Astrocyte (in vitro differentiated cells and primary cell): ENCODE data around the gene TRIAP1. TPM values are rescaled to one million over a fixed set of nuclear protein-coding genes. Genes with fewer than 3 reads are reported as not detected.
A peak's percentile ranks its signal among the peaks of the same experiment; 100 is the strongest.

Experiments used
- DNase-seq: peaks from one replicate; pipeline ENCODE4 v3.0.0-alpha.2; 2010; ENCODE audit warnings: low read depth
- FAIRE-seq: peaks from 2 replicates; lab custom pipeline; 2011; peaks lifted over from hg19 to GRCh38; lab: Jason Lieb, UNC
- H2AFZ ChIP-seq: 2 replicates; pipeline ENCODE4 v1.6.0; 2012; ENCODE audit warnings: low read depth, low read length, inconsistent platforms
- H3K27ac ChIP-seq: 2 replicates; pipeline ENCODE4 v1.5.1; 2011; ENCODE audit warnings: low read depth, low read length, inconsistent platforms
- H3K27me3 ChIP-seq: 2 replicates; pipeline ENCODE4 v1.6.0; 2011; ENCODE audit warnings: low read length, inconsistent platforms; ENCODE audit not compliant: insufficient read depth
- H3K36me3 ChIP-seq: 2 replicates; pipeline ENCODE4 v1.5.1; 2011; ENCODE audit warnings: low read length, inconsistent platforms; ENCODE audit not compliant: insufficient read depth
- H3K4me1 ChIP-seq: 2 replicates; pipeline ENCODE4 v1.5.1; 2011; ENCODE audit warnings: low read length, inconsistent platforms; ENCODE audit not compliant: insufficient read depth
- H3K4me2 ChIP-seq: 2 replicates; pipeline ENCODE4 v1.6.0; 2012; ENCODE audit warnings: low read length, inconsistent platforms
- H3K4me3 ChIP-seq: 2 replicates; pipeline ENCODE4 v1.5.1; 2011; ENCODE audit warnings: low read depth, mild to moderate bottlenecking, low read length, inconsistent platforms; ENCODE audit not compliant: insufficient read depth
- H3K79me2 ChIP-seq: 2 replicates; pipeline ENCODE4 v1.6.0; 2012; ENCODE audit warnings: mild to moderate bottlenecking, low read length, inconsistent platforms; ENCODE audit not compliant: insufficient read depth
- H3K9ac ChIP-seq: 2 replicates; pipeline ENCODE4 v1.6.0; 2012; ENCODE audit warnings: mild to moderate bottlenecking, low read length, inconsistent platforms
- H3K9me3 ChIP-seq: 2 replicates; pipeline ENCODE4 v1.5.1; 2012; ENCODE audit warnings: low read depth, mild to moderate bottlenecking, low read length, inconsistent platforms; ENCODE audit not compliant: insufficient read depth
- H4K20me1 ChIP-seq: 2 replicates; pipeline ENCODE4 v1.6.0; 2012; ENCODE audit warnings: low read length, inconsistent platforms; ENCODE audit not compliant: insufficient read depth
- H3K27ac Mint-ChIP-seq: one replicate; pipeline ENCODE4 v1.8.0; 2021; ENCODE audit warnings: mild to moderate bottlenecking, mixed read lengths; ENCODE audit not compliant: unreplicated experiment
- H3K27me3 Mint-ChIP-seq: one replicate; pipeline ENCODE4 v1.8.0; 2021; ENCODE audit warnings: low read depth, mixed read lengths; ENCODE audit not compliant: unreplicated experiment
- H3K36me3 Mint-ChIP-seq: one replicate; pipeline ENCODE4 v1.8.0; 2021; ENCODE audit warnings: low read depth, mixed read lengths; ENCODE audit not compliant: unreplicated experiment
- H3K4me1 Mint-ChIP-seq: one replicate; pipeline ENCODE4 v1.8.0; 2021; ENCODE audit warnings: low read depth, mixed read lengths; ENCODE audit not compliant: unreplicated experiment
- H3K4me3 Mint-ChIP-seq: one replicate; pipeline ENCODE4 v1.8.0; 2021; ENCODE audit warnings: mild to moderate bottlenecking, moderate library complexity, mixed read lengths; ENCODE audit not compliant: unreplicated experiment
- H3K9me3 Mint-ChIP-seq: one replicate; pipeline ENCODE4 v1.8.0; 2021; ENCODE audit warnings: mild to moderate bottlenecking, mixed read lengths; ENCODE audit not compliant: unreplicated experiment
- EZH2 ChIP-seq: IDR thresholded peaks from 2 replicates; pipeline ENCODE4 v1.6.1; 2012; ENCODE audit warnings: mild to moderate bottlenecking, low read length, inconsistent platforms; ENCODE audit not compliant: insufficient read depth
- total RNA-seq: library from RNA; stranded (reverse); gene quantifications from 2 replicates; pipeline ENCODE4 v1.2.1, GENCODE V29; 2021
- TF ChIP-seq, protein P1 (sequence below): IDR thresholded peaks from 2 replicates; pipeline ENCODE4 v1.5.1; 2011; ENCODE audit warnings: low read depth, mild to moderate bottlenecking, inconsistent platforms, low read length, moderate library complexity; ENCODE audit not compliant: insufficient read depth

TRIAP1 gene
- total RNA-seq, 1 donor from 2014 or later, result 54.0 TPM

DNA sequence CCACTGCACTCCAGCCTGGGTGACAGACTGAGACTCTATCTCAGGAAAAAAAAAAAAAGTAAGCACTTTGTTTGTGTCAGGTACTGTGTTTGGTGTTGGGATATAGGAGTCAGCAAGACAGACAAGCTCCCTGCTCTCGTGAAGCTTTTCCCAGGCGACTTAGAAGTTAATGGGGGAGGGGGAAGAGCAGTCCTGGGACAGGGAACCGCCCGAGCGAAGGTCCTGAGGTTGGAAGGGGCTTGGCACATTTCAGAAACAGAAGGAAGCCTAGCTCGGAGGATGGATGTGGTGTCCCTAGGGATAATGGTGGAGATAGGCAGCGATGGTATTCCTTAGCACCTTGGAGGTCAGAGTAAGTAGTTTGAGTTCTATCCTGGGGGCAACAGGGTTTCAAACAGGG is 16.8 kb downstream of the TRIAP1 start:
- H3K4me3 ChIP-seq, result no peak overlapping the region
- FAIRE-seq (no peak), DNase-seq (no peak)
- no peaks in the 10 kb centered on the region for H3K36me3 ChIP-seq
- no peaks in the 10 kb centered on the region for H4K20me1 ChIP-seq
- H3K27ac ChIP-seq, result no peak overlapping the region
- Mint-ChIP-seq H3K4me1 (no peaks in the 10 kb centered on the region), H3K27ac (no peak overlapping the region), H3K27me3 (no peaks in the 10 kb centered on the region), H3K4me3 (no peak overlapping the region), H3K36me3 (no peaks in the 10 kb centered on the region), H3K9me3 (peaks cover 2% of the 10 kb centered on the region)
- no peaks in the 10 kb centered on the region for H3K9me3 ChIP-seq
- no peaks in the 10 kb centered on the region for H3K27me3 ChIP-seq
- H3K4me2 ChIP-seq, result no peak overlapping the region
- H3K9ac ChIP-seq, result no peak overlapping the region
- no peaks in the 10 kb centered on the region for H3K4me1 ChIP-seq
- H2AFZ ChIP-seq, result no peak overlapping the region
- TF ChIP-seq, protein P1, sequence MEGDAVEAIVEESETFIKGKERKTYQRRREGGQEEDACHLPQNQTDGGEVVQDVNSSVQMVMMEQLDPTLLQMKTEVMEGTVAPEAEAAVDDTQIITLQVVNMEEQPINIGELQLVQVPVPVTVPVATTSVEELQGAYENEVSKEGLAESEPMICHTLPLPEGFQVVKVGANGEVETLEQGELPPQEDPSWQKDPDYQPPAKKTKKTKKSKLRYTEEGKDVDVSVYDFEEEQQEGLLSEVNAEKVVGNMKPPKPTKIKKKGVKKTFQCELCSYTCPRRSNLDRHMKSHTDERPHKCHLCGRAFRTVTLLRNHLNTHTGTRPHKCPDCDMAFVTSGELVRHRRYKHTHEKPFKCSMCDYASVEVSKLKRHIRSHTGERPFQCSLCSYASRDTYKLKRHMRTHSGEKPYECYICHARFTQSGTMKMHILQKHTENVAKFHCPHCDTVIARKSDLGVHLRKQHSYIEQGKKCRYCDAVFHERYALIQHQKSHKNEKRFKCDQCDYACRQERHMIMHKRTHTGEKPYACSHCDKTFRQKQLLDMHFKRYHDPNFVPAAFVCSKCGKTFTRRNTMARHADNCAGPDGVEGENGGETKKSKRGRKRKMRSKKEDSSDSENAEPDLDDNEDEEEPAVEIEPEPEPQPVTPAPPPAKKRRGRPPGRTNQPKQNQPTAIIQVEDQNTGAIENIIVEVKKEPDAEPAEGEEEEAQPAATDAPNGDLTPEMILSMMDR, result no peak
- no peak for TF ChIP-seq EZH2
- no peaks in the 10 kb centered on the region for H3K79me2 ChIP-seq

DNA sequence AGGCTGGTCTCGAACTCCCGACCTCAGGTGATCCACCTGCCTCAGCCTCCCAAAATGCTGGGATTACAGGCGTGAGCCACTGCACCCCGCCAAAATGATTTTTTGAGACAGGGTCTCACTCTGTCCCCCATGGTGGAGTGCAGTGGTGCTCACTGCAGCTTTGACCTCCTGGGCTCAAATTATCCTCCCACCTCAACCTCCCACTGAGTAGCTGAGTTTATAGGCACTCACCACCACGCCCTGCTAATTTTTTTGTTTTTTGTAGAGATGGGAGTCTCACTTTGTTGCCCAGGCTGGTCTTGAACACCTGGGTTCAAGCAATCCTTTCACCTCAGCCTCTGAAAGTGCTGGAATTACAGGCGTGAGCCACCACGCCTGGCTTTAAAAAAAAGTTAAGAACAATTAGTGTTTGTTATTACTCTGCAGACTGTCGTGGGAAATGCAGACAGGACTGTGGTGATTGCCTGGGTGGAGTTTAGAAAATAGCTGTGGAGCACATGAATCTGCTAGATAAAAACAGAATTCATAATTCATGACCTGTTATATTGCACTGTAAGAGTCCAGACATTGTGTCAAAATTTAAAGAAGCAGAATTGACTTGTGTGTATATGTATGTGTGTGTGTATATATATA is 17.5 kb downstream of the TRIAP1 start:
- no peak overlapping the region for H3K27ac Mint-ChIP-seq
- peak overlapping the region; percentile 26 for H2AFZ ChIP-seq
- FAIRE-seq, result no peak

DNA sequence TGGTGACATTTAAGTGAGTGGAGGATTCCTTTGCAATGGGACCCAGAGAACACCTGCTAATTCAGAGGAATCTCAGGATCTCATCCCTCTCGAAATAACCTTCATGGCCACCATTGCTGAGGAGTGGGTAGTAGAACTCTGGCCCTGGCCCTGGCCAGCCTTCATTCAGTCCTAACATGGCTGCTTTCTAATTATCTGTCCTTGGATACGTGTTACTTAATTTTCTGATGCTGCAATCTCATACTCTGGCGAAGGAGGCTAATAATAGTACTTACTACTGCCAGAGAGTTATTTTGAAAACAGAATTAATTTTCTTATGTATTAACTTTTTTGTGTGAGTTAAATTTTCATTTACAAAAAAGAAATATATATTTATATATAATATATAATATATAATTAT is 20.4 kb downstream of the TRIAP1 start:
- no peaks in the 10 kb centered on the region for H3K27me3 Mint-ChIP-seq
- Histone ChIP-seq H3K27me3 (no peaks in the 10 kb centered on the region), H2AFZ (no peak overlapping the region), H3K9me3 (no peaks in the 10 kb centered on the region), H3K9ac (no peak overlapping the region), H3K27ac (no peak overlapping the region), H4K20me1 (no peaks in the 10 kb centered on the region), H3K79me2 (no peaks in the 10 kb centered on the region), H3K36me3 (no peaks in the 10 kb centered on the region), H3K4me2 (no peak overlapping the region), H3K4me3 (no peak overlapping the region), H3K4me1 (no peaks in the 10 kb centered on the region)
- FAIRE-seq, result no peak
- H3K9me3 Mint-ChIP-seq, result peaks cover 2% of the 10 kb centered on the region
- DNase-seq, result no peak
- H3K27ac Mint-ChIP-seq, result no peak overlapping the region
- H3K4me1 Mint-ChIP-seq, result no peaks in the 10 kb centered on the region
- H3K4me3 Mint-ChIP-seq, result no peak overlapping the region
- TF ChIP-seq, protein P1, result no peak
- no peak for TF ChIP-seq EZH2
- no peaks in the 10 kb centered on the region for H3K36me3 Mint-ChIP-seq

More for the DNA sequence above, 17.5 kb downstream of the TRIAP1 start:
- Histone ChIP-seq H3K79me2 (no peaks in the 10 kb centered on the region), H3K27ac (no peak overlapping the region), H3K4me2 (no peak overlapping the region), H4K20me1 (no peaks in the 10 kb centered on the region), H3K36me3 (no peaks in the 10 kb centered on the region), H3K9ac (no peak overlapping the region), H3K27me3 (no peaks in the 10 kb centered on the region), H3K4me1 (no peaks in the 10 kb centered on the region), H3K4me3 (no peak overlapping the region), H3K9me3 (no peaks in the 10 kb centered on the region)
- Mint-ChIP-seq H3K4me3 (no peak overlapping the region), H3K9me3 (peaks cover 2% of the 10 kb centered on the region), H3K4me1 (no peaks in the 10 kb centered on the region), H3K27me3 (no peaks in the 10 kb centered on the region), H3K36me3 (no peaks in the 10 kb centered on the region)
- no peak for DNase-seq
- no peak for TF ChIP-seq EZH2
- TF ChIP-seq, protein P1, result no peak
